ENCODE measurements around the gene SPC25.

The SPC25 gene

GRCh38 chr2:168841445-168841844 is 48.8 kb downstream of the SPC25 start:
- no peak for TF ChIP-seq CTCF (IDR thresholded peaks at IDR 0.05; ENCODE audit: low read depth, low read length)
- DNase-seq (ENCODE audit: extremely low read depth, low read depth), result no peak

- TF ChIP-seq CTCF (IDR thresholded peaks at IDR 0.05; ENCODE audit: low read depth, low read length), result no peak
- no peak for DNase-seq (ENCODE audit: extremely low read depth, low read depth)
These were observed 54.3 kb downstream of the SPC25 start for GRCh38 chr2:168835969-168836368.

- no peak for DNase-seq (ENCODE audit: extremely low read depth, low read depth)
- no peak for TF ChIP-seq CTCF (IDR thresholded peaks at IDR 0.05; ENCODE audit: low read depth, low read length)
These were observed 58.6 kb downstream of the SPC25 start for GRCh38 chr2:168831662-168832061.

- DNase-seq (ENCODE audit: extremely low read depth, low read depth), result no peak
- no peak for TF ChIP-seq CTCF (IDR thresholded peaks at IDR 0.05; ENCODE audit: low read depth, low read length)
These were observed 59.3 kb downstream of the SPC25 start for GRCh38 chr2:168830958-168831357.

GRCh38 chr2:168825126-168825525 is 65.1 kb downstream of the SPC25 start:
- no peak for DNase-seq (ENCODE audit: extremely low read depth, low read depth)
- no peak for TF ChIP-seq CTCF (IDR thresholded peaks at IDR 0.05; ENCODE audit: low read depth, low read length)

GRCh38 chr2:168821992-168822391 is 68.2 kb downstream of the SPC25 start:
- no peak for TF ChIP-seq CTCF (IDR thresholded peaks at IDR 0.05; ENCODE audit: low read depth, low read length)
- no peak for DNase-seq (ENCODE audit: extremely low read depth, low read depth)

- TF ChIP-seq CTCF (IDR thresholded peaks at IDR 0.05; ENCODE audit: low read depth, low read length), result no peak
- DNase-seq (ENCODE audit: extremely low read depth, low read depth), result no peak
These were observed 68.7 kb downstream of the SPC25 start for GRCh38 chr2:168821577-168821976.
